ENCODE data around the gene GGT7. TPM values are rescaled to one million over a fixed set of nuclear protein-coding genes. Genes with fewer than 3 reads are reported as not detected.
A peak's percentile ranks its signal among the peaks of the same experiment; 100 is the strongest.

GGT7 gene
- total RNA-seq (ENCODE audit: low replicate concordance): 34.3 and 62.7 TPM in 2 replicates
- long read RNA-seq, partial matches to known transcripts: 14 of 18 reads
- long read RNA-seq, other reads (novel, unspliced or antisense): 3 of 18 reads

DNA sequence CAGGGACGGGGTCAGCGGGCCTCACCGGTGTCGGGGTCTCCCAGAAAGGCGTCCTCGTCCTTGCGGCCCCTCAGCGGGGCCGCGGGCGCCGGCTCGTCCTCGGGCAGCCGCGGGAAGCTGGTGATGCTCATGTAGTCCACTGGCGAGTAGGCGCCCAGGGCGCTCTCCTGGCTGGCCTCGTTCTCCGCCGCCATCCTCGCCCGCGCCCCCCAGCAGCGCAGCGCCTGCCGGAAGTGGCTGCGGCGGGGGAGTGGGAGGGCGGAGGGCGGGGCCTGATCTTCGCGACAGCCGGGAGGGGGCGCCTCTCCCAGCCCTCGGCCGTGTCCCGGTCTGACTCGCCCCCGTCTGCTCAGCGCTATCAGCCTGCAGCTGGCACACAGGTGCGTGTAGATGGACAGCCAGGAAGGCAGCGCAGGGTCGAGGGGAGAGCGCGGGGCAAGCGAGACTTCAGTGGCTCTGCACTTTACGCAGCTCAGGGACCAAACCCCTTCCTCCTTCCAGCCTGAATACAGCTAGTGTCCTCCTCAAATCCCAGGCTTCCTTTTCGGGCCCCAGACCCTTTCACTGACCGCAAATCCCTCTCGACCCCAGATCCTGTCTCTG is at the start of gene GGT7:
TSS of gene GGT7 (minus strand) at position 235 of the 603 bp plus-strand sequence. CDS start at position 194, 41 bp downstream.
- H3K27ac Mint-ChIP-seq: peak within 1 kb of the TSS; percentile 96
- H3K9me3 Mint-ChIP-seq: no peaks in the 10 kb centered on the region
- DNase-seq (ENCODE audit: extremely low spot score, unreplicated experiment): peak; percentile 93
- peak; percentile 83 for TF ChIP-seq CTCF (conservative IDR thresholded peaks at IDR 0.05)
- peaks cover 49% of the 10 kb centered on the region for H3K4me1 Mint-ChIP-seq (ENCODE audit: unreplicated experiment)
- H3K27me3 Mint-ChIP-seq: peaks cover 3% of the 10 kb centered on the region
- H3K4me3 Mint-ChIP-seq: peak within 1 kb of the TSS; percentile 98
- peaks cover 10% of the 10 kb centered on the region for H3K36me3 Mint-ChIP-seq

DNA sequence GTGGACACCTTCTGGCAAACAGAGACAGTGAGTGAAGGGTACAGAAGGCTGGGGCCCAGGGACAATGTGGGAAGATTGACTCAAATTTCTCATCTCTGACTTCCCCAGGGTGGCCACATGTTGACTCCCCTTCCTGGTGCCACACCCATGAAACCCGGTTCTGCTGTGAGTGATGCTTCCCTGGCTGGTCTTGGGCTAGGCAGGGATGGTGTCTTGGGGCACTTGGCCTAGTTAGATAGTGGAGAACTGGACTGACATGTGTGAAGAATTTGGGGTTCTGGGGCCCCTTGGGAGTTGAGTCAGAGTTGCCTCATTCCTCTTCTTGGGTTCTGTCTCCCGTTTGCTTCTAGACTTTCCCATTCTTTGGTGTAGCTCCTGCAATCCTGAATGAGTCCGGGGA is 48.8 kb upstream of the GGT7 start:
- TF ChIP-seq CTCF (conservative IDR thresholded peaks at IDR 0.05): no peak
- no peak overlapping the region for H3K27ac Mint-ChIP-seq
- no peak for DNase-seq (ENCODE audit: extremely low spot score, unreplicated experiment)
- H3K4me3 Mint-ChIP-seq: no peak overlapping the region
- peaks cover 2% of the 10 kb centered on the region for H3K4me1 Mint-ChIP-seq (ENCODE audit: unreplicated experiment)
- no peaks in the 10 kb centered on the region for H3K27me3 Mint-ChIP-seq
- no peaks in the 10 kb centered on the region for H3K9me3 Mint-ChIP-seq
- H3K36me3 Mint-ChIP-seq: peaks cover 49% of the 10 kb centered on the region

GRCh38 chr20:34920055-34920454 is 47.4 kb upstream of the GGT7 start:
- H3K36me3 Mint-ChIP-seq: peaks cover 35% of the 10 kb centered on the region
- no peak overlapping the region for H3K27ac Mint-ChIP-seq
- DNase-seq (ENCODE audit: extremely low spot score, unreplicated experiment): no peak
- no peaks in the 10 kb centered on the region for H3K27me3 Mint-ChIP-seq
- H3K4me1 Mint-ChIP-seq (ENCODE audit: unreplicated experiment): no peaks in the 10 kb centered on the region
- TF ChIP-seq CTCF (conservative IDR thresholded peaks at IDR 0.05): no peak
- H3K9me3 Mint-ChIP-seq: no peaks in the 10 kb centered on the region
- no peak overlapping the region for H3K4me3 Mint-ChIP-seq

DNA sequence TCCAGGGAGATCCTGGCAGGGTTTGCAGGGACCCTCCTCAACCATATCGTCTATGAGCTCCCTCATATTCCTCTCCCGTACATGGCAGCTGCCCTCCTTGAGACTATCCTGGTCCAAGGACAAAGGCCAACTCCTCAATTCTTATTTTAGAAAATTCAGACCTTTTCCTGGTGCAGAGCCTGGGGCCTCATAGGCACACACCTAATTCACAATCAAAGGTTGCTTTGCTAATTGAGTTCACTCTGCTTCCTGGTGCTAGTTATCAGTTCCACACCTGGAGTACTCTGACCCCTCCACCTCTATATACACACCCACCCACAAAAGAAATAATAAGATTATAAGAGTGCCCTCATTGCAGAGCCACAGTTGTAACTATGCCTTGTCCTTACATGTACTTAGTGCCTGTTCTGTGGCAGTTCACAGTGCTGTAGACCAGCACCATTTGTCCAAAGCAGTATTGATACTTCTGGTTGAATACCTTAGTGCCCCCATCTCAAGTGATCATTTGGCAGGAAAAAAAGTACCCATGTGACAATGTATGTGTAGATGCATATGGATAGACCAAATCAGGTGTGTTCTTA is 44.2 kb upstream of the GGT7 start:
- H3K4me3 Mint-ChIP-seq: no peak overlapping the region
- H3K36me3 Mint-ChIP-seq: peaks cover 39% of the 10 kb centered on the region
- TF ChIP-seq CTCF (conservative IDR thresholded peaks at IDR 0.05): no peak
- no peaks in the 10 kb centered on the region for H3K4me1 Mint-ChIP-seq (ENCODE audit: unreplicated experiment)
- H3K27ac Mint-ChIP-seq: peak overlapping the region; percentile 11
- no peaks in the 10 kb centered on the region for H3K9me3 Mint-ChIP-seq
- H3K27me3 Mint-ChIP-seq: no peaks in the 10 kb centered on the region
- DNase-seq (ENCODE audit: extremely low spot score, unreplicated experiment): no peak

GRCh38 chr20:34915749-34916455 is 43.2 kb upstream of the GGT7 start:
- H3K9me3 Mint-ChIP-seq: no peaks in the 10 kb centered on the region
- peaks cover 37% of the 10 kb centered on the region for H3K36me3 Mint-ChIP-seq

More at GRCh38 chr20:34915749-34916455, 43.2 kb upstream of the GGT7 start:
- Mint-ChIP-seq H3K27ac (no peak overlapping the region), H3K4me3 (no peak overlapping the region), H3K27me3 (no peaks in the 10 kb centered on the region), H3K4me1 (ENCODE audit: unreplicated experiment) (no peaks in the 10 kb centered on the region)
- DNase-seq (ENCODE audit: extremely low spot score, unreplicated experiment): no peak
- no peak for TF ChIP-seq CTCF (conservative IDR thresholded peaks at IDR 0.05)

Measured in type B pancreatic cell (in vitro differentiated cells).